RWPE1 (cell line): Measurements from ENCODE around the gene SLC25A13.

Experiments
- CTCF ChIA-PET: fragments of 350-600 bp; sonication (Branson Sonifier 250); formaldehyde crosslinking; extraction: SDS; loops from one replicate; lab custom pipeline; 2021; lab: Yijun Ruan, JAX
- POLR2A ChIA-PET: fragments of 400-600 bp; formaldehyde crosslinking; extraction: SDS; loops from one replicate; lab custom pipeline; 2020; ENCODE audit warnings: antibody characterized with exemption; ENCODE audit not compliant: low non-redundant PET; lab: Yijun Ruan, JAX
- DNase-seq: peaks from one replicate; pipeline ENCODE4 v3.0.0; 2012; ENCODE audit warnings: low spot score
- H3K27ac ChIP-seq: fragments of 450-650 bp; 2 replicates; pipeline ENCODE4 v1.5.1; 2017
- TF ChIP-seq, protein P1 (sequence below): fragments of 450-650 bp; conservative IDR thresholded peaks from 2 replicates; pipeline ENCODE4 v1.5.1; 2017; ENCODE audit warnings: low read depth, mild to moderate bottlenecking

The SLC25A13 gene

DNA sequence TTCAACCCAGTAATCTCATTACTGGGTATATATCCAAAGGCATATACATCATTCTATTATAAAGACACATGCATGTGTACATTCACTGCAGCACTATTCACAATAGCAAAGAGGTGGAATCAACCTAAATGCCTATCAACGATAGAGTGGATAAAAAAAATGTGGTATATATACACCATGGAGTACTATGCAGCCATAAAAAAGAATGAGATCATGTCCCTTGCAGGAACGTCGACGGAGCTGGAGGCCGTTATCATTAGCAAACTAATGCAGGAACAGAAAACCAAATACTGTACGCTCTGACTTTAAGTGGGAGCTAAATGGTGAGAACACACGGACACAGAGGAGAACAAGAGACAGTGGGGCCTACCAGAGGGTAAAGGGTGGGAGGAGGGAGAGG is 105.5 kb downstream of the SLC25A13 start:
- H3K27ac ChIP-seq, result no peak overlapping the region
- ChIA-PET CTCF (no interaction called here), POLR2A (no interaction called here)
- no peak for DNase-seq
- TF ChIP-seq, protein P1, sequence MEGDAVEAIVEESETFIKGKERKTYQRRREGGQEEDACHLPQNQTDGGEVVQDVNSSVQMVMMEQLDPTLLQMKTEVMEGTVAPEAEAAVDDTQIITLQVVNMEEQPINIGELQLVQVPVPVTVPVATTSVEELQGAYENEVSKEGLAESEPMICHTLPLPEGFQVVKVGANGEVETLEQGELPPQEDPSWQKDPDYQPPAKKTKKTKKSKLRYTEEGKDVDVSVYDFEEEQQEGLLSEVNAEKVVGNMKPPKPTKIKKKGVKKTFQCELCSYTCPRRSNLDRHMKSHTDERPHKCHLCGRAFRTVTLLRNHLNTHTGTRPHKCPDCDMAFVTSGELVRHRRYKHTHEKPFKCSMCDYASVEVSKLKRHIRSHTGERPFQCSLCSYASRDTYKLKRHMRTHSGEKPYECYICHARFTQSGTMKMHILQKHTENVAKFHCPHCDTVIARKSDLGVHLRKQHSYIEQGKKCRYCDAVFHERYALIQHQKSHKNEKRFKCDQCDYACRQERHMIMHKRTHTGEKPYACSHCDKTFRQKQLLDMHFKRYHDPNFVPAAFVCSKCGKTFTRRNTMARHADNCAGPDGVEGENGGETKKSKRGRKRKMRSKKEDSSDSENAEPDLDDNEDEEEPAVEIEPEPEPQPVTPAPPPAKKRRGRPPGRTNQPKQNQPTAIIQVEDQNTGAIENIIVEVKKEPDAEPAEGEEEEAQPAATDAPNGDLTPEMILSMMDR, result no peak

- POLR2A ChIA-PET, result no interaction called here
- TF ChIP-seq, protein P1, result no peak
- H3K27ac ChIP-seq, result no peak overlapping the region
- CTCF ChIA-PET, result no interaction called here
- DNase-seq, result no peak
Measured at GRCh38 chr7:96212474-96212873, 109.4 kb downstream of the SLC25A13 start.

- CTCF ChIA-PET, result no interaction called here
- POLR2A ChIA-PET, result no interaction called here
- DNase-seq, result no peak
- TF ChIP-seq, protein P1, result no peak
- H3K27ac ChIP-seq, result no peak overlapping the region
Measured at GRCh38 chr7:96211954-96212353, 109.9 kb downstream of the SLC25A13 start.

- CTCF ChIA-PET, result no interaction called here
- H3K27ac ChIP-seq, result no peak overlapping the region
- POLR2A ChIA-PET, result no interaction called here
- no peak for DNase-seq
- TF ChIP-seq, protein P1, result no peak
Measured at GRCh38 chr7:96205665-96206064, 116.2 kb downstream of the SLC25A13 start.

DNA sequence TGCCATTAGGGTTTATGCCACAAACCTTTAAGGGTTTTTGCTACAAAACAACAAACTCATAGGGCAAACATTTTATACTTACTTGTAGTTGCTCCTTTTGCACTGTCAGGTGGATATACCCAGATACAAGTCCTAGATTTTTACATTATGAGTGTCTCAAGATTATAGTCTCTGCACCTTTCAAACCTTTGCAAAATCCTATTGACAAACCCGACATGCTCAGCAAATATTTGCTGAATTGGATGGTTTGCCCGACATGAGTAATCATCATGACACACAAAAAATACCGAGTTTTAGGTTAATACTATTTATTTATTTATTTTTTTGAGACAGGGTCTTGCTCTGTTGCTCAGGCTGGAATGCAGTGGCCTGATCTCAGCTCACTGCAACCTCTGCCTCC is 117.3 kb downstream of the SLC25A13 start:
- no peak for DNase-seq
- TF ChIP-seq, protein P1, result no peak
- H3K27ac ChIP-seq, result no peak overlapping the region

DNA sequence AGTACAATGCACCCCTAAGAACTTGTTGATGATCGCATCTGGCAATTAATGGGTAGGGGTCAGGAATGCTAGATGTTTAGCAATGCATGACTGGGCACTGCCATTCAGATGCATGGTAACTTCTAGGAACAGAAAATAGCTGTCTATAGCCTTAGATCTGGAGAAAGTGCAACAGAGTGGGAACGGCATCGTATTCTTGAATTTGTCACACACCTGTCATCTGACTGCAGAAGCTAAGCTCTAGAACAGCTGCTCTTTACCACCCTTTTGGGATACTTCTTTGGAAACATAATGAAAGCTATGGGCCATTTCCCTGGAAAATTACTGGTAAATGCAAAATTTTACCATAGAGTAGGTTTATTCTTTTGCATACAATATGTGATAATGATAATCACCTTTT is 118.1 kb downstream of the SLC25A13 start:
- no peak for DNase-seq
- ChIA-PET POLR2A (no interaction called here), CTCF (no interaction called here)
- no peak overlapping the region for H3K27ac ChIP-seq
- TF ChIP-seq, protein P1, result no peak

More for the DNA sequence above, 117.3 kb downstream of the SLC25A13 start:
- POLR2A ChIA-PET, result no interaction called here
- CTCF ChIA-PET, result no interaction called here
